ENCODE measurements around the gene RPS8. TPM values are rescaled to one million over a fixed set of nuclear protein-coding genes. Genes with fewer than 3 reads are reported as not detected.

Gene RPS8
- total and polyA plus RNA-seq, 2 of the 8 experiments (the other 6 are each of a cell fraction or from before 2014, with no cell fraction given), result 2,261 to 2,407 TPM

DNA sequence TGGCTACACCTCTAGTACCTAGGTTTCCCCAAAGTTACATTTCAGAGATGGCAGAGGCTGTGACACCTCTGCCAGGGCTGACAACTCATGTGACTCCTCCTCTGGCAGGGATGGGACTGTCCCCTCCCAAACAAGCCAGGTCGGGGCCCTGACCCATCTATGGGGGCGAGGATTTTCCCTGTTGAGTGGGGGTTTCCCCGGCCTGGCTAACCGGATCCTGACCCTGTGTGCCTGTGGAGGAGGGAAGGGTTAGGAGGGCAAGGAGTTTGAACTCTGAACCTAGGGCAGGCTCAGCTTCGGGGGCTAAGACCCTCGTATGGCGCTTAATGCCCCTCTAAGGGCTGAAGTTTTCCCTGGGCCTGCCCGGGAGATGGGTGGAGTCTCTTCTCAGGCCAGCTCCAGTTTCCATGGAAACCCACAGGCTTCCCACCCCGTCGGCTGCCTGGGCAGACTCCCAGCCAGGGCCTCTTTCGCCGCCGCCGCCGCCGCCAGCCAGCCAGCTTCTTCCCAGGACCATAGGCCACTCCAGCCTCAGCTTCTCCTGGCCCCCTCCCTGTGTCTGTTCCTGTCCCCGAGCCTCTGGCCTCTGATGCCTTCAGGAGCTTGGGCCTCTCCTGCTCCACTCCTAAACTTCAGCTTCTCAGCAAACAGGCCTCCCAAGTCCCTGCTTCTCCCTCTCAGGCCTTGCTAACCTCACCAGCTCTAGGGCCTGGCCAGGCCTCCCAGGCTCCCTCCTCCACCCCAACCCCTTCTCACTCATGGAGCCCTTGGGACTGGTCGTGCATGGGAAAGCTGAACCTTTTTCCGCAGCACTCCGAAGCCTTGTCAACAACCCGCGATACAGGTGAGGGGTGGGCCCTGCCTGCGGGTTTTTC is 33.0 kb downstream of the RPS8 start, which contains the start of gene BTBD19:
TSS of gene BTBD19 (plus strand) at position 461 of the 875 bp plus-strand sequence. CDS start at position 759, 298 bp downstream.
- Histone ChIP-seq H3K14ac (ENCODE audit: insufficient read length) (no peak within 1 kb of the TSS), H3K27ac (ENCODE audit: low read depth, low read length) (peak within 1 kb of the TSS; percentile 96), H3K9ac (replicated peaks in 1 of 4; ENCODE audit: extremely low read depth in 1 of 4, low read depth in 3 of 4, low read length in 3 of 4) (peak within 1 kb of the TSS in 3 of 4 experiments; percentile 42 to 80 (median 74); a peak in 4 of 7 replicates), H2AK5ac (ENCODE audit: low read depth, low read length) (peak within 1 kb of the TSS; percentile 96), H3K56ac (replicated peaks; ENCODE audit: insufficient read length, low read depth, low read length) (no peak within 1 kb of the TSS), H3K36me3 (ENCODE audit: control insufficient read depth in 2 of 4, insufficient read depth in 4 of 4, low read length in 3 of 4) (peaks cover 0 to 12% (median 3%) of the 10 kb centered on the region in 4 experiments; a peak in 4 of 8 replicates), H4K91ac (replicated peaks; ENCODE audit: insufficient read length, low read length) (peak within 1 kb of the TSS; percentile 94), H3K18ac (ENCODE audit: extremely low read depth, low read length) (peak within 1 kb of the TSS; percentile 88), H3K23ac (ENCODE audit: insufficient read length) (no peak within 1 kb of the TSS), H2BK120ac (replicated peaks; ENCODE audit: low read depth, low read length) (peak within 1 kb of the TSS; percentile 71), H2AFZ (ENCODE audit: low read length) (no peak within 1 kb of the TSS), H3K23me2 (ENCODE audit: low read depth, low read length) (peaks cover 3% of the 10 kb centered on the region; the same call in 1 of the 2 replicates), H3K9me3 (ENCODE audit: insufficient read depth in 2 of 2, low read depth in 1 of 2, low read length in 1 of 2) (no peaks in the 10 kb centered on the region), H4K20me1 (replicated peaks in 1 of 2; ENCODE audit: control insufficient read depth in 1 of 2, insufficient read depth in 2 of 2, low read length in 2 of 2) (no peaks in the 10 kb centered on the region), H3K79me2 (ENCODE audit: control insufficient read depth in 1 of 2, insufficient read depth in 2 of 2, low read length in 2 of 2) (no peaks in the 10 kb centered on the region), H3K4me1 (replicated peaks in 1 of 4; ENCODE audit: control insufficient read depth in 3 of 4, insufficient read depth in 4 of 4, low read length in 3 of 4) (peaks cover 10 to 42% (median 33%) of the 10 kb centered on the region in 4 experiments), H3K4me3 (ENCODE audit: extremely low read depth in 1 of 4, insufficient read depth in 2 of 4, low read depth in 3 of 4, low read length in 4 of 4) (peak within 1 kb of the TSS in 2 of 4 experiments; percentile 5 to 37; a peak in 3 of 8 replicates), H3K79me1 (ENCODE audit: low read depth, low read length) (no peaks in the 10 kb centered on the region), H3K4me2 (ENCODE audit: insufficient read depth in 1 of 2, low read depth in 2 of 2, low read length in 2 of 2) (peak within 1 kb of the TSS; percentile 56 to 58), H2BK5ac (ENCODE audit: low read depth, low read length) (peak within 1 kb of the TSS; percentile 98), H4K8ac (ENCODE audit: extremely low read depth, insufficient read depth, low read length) (peak within 1 kb of the TSS; percentile 84; the same call in 1 of the 2 replicates), H4K5ac (ENCODE audit: insufficient read length, low read depth, low read length) (peak within 1 kb of the TSS; percentile 69), H3K4ac (replicated peaks; ENCODE audit: insufficient read length, low read depth, low read length) (peak within 1 kb of the TSS; percentile 94), H2BK12ac (ENCODE audit: low read depth, low read length) (peak within 1 kb of the TSS; percentile 100), H3K27me3 (replicated peaks in 1 of 4; ENCODE audit: control insufficient read depth in 3 of 4, extremely low read depth in 1 of 4, insufficient read depth in 3 of 4, low read length in 3 of 4) (peaks cover 0 to 8% (median 1%) of the 10 kb centered on the region in 4 experiments; a peak in 4 of 7 replicates), H2BK20ac (ENCODE audit: low read length) (peak within 1 kb of the TSS; percentile 99), H2BK15ac (ENCODE audit: low read length) (peak within 1 kb of the TSS; percentile 92)
- CTCF ChIA-PET (ENCODE audit: partially characterized antibody), result interaction anchor here (0.5 to 5.4 kb wide), 18 partner anchors 9 to 85 kb away, joined by 3 to 37 read pairs (median 8); partner anchors contain the start of genes BEST4, PLK3 and RNU5D-1
- TF ChIP-seq TBP (IDR thresholded peaks at IDR 0.05; ENCODE audit: low read depth, low read length) (no peak), TAF1 (IDR thresholded peaks at IDR 0.05; ENCODE audit: low read depth, low read length) (0 out of 2 replicates have a peak, but pooled peaks have one; percentile 6), ATF2 (IDR thresholded peaks at IDR 0.05; ENCODE audit: low read length) (0 out of 2 replicates have a peak, but pooled peaks have one; percentile 3), SIN3A (conservative IDR thresholded peaks at IDR 0.05 in 1 of 2, IDR thresholded peaks at IDR 0.05 in 1 of 2; ENCODE audit: low read depth in 1 of 2, low read length in 2 of 2) (peak in 1 of 2 experiments; percentile 36; a peak in 1 of 4 replicates)
- DNase-seq (ENCODE audit: low read depth in 1 of 2, low spot score in 2 of 2) (peak in 1 of 2 experiments; percentile 84), FAIRE-seq (no peak)
- POLR2A ChIA-PET (ENCODE audit: partially characterized antibody), result interaction anchor here (0.6 to 19.2 kb wide), 21 partner anchors 8 to 713 kb away, joined by 3 to 547 read pairs (median 7); partner anchors contain the start of genes BEST4, PLK3, PTCH2 and RPS8
- WGBS, 2 experiments (ENCODE audit: extremely low coverage in 1 of 2, insufficient coverage in 1 of 2, insufficient read length in 1 of 2, insufficient replicate concordance in 2 of 2, low coverage in 1 of 2, low lambda C conversion rate in 2 of 2, missing lambda C conversion rate in 1 of 2), result 52% methylated on average over 23 of the region's 23 CpGs; no CpG with 5 or more reads in 1 of the 2 experiments
